ENCODE results near the gene H2BK1.

- TF ChIP-seq POLR2A (IDR thresholded peaks at IDR 0.05) (no peak), CTCF (IDR thresholded peaks at IDR 0.05) (no peak)
Measured at GRCh38 chr7:151242159-151243044, 32.1 kb upstream of the H2BK1 start.

All from sigmoid colon (tissue), 3 donors.